Renal pelvis (tissue), 4 donors: ENCODE results near the gene TIRAP. TPM values are rescaled to one million over a fixed set of nuclear protein-coding genes. Genes with fewer than 3 reads are reported as not detected.

Experiments
- DNase-seq: peaks from one replicate; pipeline ENCODE4 v3.0.0-alpha.2; 2013
- polyA plus RNA-seq, 3 donors: library from polyadenylated mRNA; unstranded; fragments of 120-200 nt; gene quantifications; one replicate each; pipeline ENCODE4 v1.2.1, GENCODE V29; 2013; ENCODE audit not compliant: insufficient read length in 3 of 3

Gene TIRAP
- polyA plus RNA-seq, 3 donors, result 10.3 to 18.3 (median 17.2) TPM

- no peak for DNase-seq
Measured at GRCh38 chr11:126339863-126340434, 57.1 kb downstream of the TIRAP start.

GRCh38 chr11:126340960-126341606 is 58.2 kb downstream of the TIRAP start:
- no peak for DNase-seq

- no peak for DNase-seq
Measured at GRCh38 chr11:126341760-126342161, 58.9 kb downstream of the TIRAP start.

GRCh38 chr11:126343051-126343450 is 60.2 kb downstream of the TIRAP start:
- DNase-seq, result no peak

Other genes starting within 250 kb of the TIRAP start
- 10 to 100 TPM; 23.8 to 30.0 (median 29.8) TPM for gene CDON, start 220.2 kb upstream of the TIRAP start, polyA plus RNA-seq
- gene RPUSD4, start 71.4 kb upstream of the TIRAP start, polyA plus RNA-seq, result 10 to 100 TPM; 30.1 to 39.5 (median 38.7) TPM
- 10 to 100 TPM; 25.3 to 30.6 (median 27.3) TPM for gene FAM118B, start 71.3 kb upstream of the TIRAP start, polyA plus RNA-seq
- 10 to 100 TPM; 81.6 to 82.4 (median 81.6) TPM for gene SRPRA, start 14.2 kb upstream of the TIRAP start, polyA plus RNA-seq
- 10 to 100 TPM; 30.4 to 57.6 (median 55.0) TPM for gene FOXRED1, start 13.9 kb upstream of the TIRAP start, polyA plus RNA-seq
- 10 to 100 TPM; 15.4 to 17.0 (median 16.7) TPM for gene DCPS, start 21.0 kb downstream of the TIRAP start, polyA plus RNA-seq
- 10 to 100 TPM; 16.1 to 22.6 (median 17.0) TPM for gene ST3GAL4, start 72.6 kb downstream of the TIRAP start, polyA plus RNA-seq